ENCODE results near the gene SHANK3.

- TF ChIP-seq, protein P1, sequence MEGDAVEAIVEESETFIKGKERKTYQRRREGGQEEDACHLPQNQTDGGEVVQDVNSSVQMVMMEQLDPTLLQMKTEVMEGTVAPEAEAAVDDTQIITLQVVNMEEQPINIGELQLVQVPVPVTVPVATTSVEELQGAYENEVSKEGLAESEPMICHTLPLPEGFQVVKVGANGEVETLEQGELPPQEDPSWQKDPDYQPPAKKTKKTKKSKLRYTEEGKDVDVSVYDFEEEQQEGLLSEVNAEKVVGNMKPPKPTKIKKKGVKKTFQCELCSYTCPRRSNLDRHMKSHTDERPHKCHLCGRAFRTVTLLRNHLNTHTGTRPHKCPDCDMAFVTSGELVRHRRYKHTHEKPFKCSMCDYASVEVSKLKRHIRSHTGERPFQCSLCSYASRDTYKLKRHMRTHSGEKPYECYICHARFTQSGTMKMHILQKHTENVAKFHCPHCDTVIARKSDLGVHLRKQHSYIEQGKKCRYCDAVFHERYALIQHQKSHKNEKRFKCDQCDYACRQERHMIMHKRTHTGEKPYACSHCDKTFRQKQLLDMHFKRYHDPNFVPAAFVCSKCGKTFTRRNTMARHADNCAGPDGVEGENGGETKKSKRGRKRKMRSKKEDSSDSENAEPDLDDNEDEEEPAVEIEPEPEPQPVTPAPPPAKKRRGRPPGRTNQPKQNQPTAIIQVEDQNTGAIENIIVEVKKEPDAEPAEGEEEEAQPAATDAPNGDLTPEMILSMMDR (optimal IDR thresholded peaks at IDR 0.05 in 1 of 3, IDR thresholded peaks at IDR 0.05 in 1 of 3, conservative IDR thresholded peaks at IDR 0.05 in 1 of 3; ENCODE audit: extremely low read depth in 1 of 3, insufficient read depth in 2 of 3, low read length in 3 of 3) = no peak
- no peak for TF ChIP-seq EZH2 (IDR thresholded peaks at IDR 0.05; ENCODE audit: low read length)
Measured at GRCh38 chr22:50706481-50707125, 34.0 kb downstream of the SHANK3 start.
